Measurements from ENCODE around the gene PRG3. TPM values are rescaled to one million over a fixed set of nuclear protein-coding genes. Genes with fewer than 3 reads are reported as not detected.
A peak's percentile ranks its signal among the peaks of the same experiment; 100 is the strongest.

PRG3 gene
- total RNA-seq, 1 experiment from 2014 or later, result not detected

DNA sequence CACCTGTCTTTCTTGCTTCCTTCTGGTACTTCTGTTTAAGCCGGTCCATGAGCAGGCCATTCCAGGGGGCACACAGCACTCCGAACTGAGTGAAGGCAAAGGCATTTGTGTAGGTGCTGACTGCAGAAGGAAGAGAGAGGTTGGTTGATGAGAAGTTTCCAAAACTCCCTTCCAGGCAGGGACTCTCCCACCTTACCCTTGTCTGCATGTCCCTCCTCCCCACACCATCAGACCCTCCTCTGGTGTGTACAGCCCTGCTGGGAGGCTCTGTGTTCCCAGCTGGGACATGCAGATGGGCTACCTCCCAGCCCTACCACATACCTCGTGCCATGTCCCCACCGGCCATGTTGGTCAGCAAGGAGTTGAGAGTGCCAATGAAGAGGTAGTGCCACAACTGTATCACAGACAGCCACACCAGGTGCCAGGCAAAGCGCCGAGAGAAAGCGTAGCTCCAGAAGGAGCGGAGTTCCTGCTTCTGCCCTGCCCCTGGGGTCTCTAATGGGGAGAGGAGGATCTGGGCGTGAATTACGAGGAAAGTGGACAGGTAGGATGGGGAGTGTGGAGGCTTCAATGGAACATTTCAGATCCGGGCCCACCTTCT is 33.8 kb upstream of the PRG3 start:
- H3K36me3 Mint-ChIP-seq (ENCODE audit: insufficient read depth in 1 of 3, low read depth in 3 of 3), result peaks cover 35 to 65% (median 58%) of the 10 kb centered on the region in 3 experiments
- H2AFZ ChIP-seq (ENCODE audit: low read length), result no peak overlapping the region
- WGBS (ENCODE audit: extremely low coverage, insufficient read length, low lambda C conversion rate), result no CpG with 5 or more reads among the region's 11 CpGs

More for the DNA sequence above, 33.8 kb upstream of the PRG3 start:
- H2BK5ac ChIP-seq (ENCODE audit: insufficient read length, low read length), result no peak overlapping the region
- no peak overlapping the region for H3K9ac ChIP-seq (ENCODE audit: extremely low read depth, insufficient read length, low read length)
- Mint-ChIP-seq H3K4me1 (peaks cover 8 to 14% of the 10 kb centered on the region in 2 experiments), H3K9me3 (no peaks in the 10 kb centered on the region), H3K27me3 (ENCODE audit: low read depth) (no peaks in the 10 kb centered on the region), H3K4me3 (no peak overlapping the region), H3K27ac (peak overlapping the region in 1 of 3 experiments; percentile 1; a peak in 2 of 7 replicates)
- no peaks in the 10 kb centered on the region for H3K9me3 ChIP-seq (ENCODE audit: control insufficient read depth, low read depth, low read length)
- H3K18ac ChIP-seq (ENCODE audit: insufficient read length, low read depth, low read length), result no peak overlapping the region
- H2BK20ac ChIP-seq (ENCODE audit: low read depth, low read length, poor library complexity, severe bottlenecking), result no peak overlapping the region
- H3K4ac ChIP-seq (ENCODE audit: low read depth, low read length), result no peak overlapping the region
- H4K91ac ChIP-seq (ENCODE audit: insufficient read length, low read depth, low read length), result no peak overlapping the region
- no peak overlapping the region for H3K27ac ChIP-seq (ENCODE audit: insufficient read length, low read depth, low read length)
- no peaks in the 10 kb centered on the region for H3K79me2 ChIP-seq (ENCODE audit: insufficient read depth, low read length)
- H3K4me1 ChIP-seq (ENCODE audit: insufficient read depth, low read length), result no peaks in the 10 kb centered on the region; the same call in 1 of the 2 replicates
- no peak overlapping the region for H3K23ac ChIP-seq (ENCODE audit: insufficient read length, low read depth, low read length)
- no peaks in the 10 kb centered on the region for H3K23me2 ChIP-seq (ENCODE audit: insufficient read length, low read depth, low read length, poor library complexity, severe bottlenecking)
- no peak overlapping the region for H2BK12ac ChIP-seq (ENCODE audit: insufficient read length, low read depth, low read length)
- H4K8ac ChIP-seq (replicated peaks; ENCODE audit: insufficient read length, low read depth, low read length), result no peak overlapping the region
- H3K27me3 ChIP-seq (ENCODE audit: insufficient read depth, low read length), result no peaks in the 10 kb centered on the region
- H2AK5ac ChIP-seq (ENCODE audit: insufficient read length, low read length), result no peak overlapping the region
- H4K20me1 ChIP-seq (ENCODE audit: control insufficient read depth, insufficient read depth, insufficient read length), result no peaks in the 10 kb centered on the region
- no peak for DNase-seq
- TF ChIP-seq, protein P1, sequence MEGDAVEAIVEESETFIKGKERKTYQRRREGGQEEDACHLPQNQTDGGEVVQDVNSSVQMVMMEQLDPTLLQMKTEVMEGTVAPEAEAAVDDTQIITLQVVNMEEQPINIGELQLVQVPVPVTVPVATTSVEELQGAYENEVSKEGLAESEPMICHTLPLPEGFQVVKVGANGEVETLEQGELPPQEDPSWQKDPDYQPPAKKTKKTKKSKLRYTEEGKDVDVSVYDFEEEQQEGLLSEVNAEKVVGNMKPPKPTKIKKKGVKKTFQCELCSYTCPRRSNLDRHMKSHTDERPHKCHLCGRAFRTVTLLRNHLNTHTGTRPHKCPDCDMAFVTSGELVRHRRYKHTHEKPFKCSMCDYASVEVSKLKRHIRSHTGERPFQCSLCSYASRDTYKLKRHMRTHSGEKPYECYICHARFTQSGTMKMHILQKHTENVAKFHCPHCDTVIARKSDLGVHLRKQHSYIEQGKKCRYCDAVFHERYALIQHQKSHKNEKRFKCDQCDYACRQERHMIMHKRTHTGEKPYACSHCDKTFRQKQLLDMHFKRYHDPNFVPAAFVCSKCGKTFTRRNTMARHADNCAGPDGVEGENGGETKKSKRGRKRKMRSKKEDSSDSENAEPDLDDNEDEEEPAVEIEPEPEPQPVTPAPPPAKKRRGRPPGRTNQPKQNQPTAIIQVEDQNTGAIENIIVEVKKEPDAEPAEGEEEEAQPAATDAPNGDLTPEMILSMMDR (conservative IDR thresholded peaks at IDR 0.05), result no peak
- H2BK15ac ChIP-seq (ENCODE audit: low read depth, low read length), result no peak overlapping the region
- no peak overlapping the region for H3T11ph ChIP-seq (ENCODE audit: low read length)
- no peak overlapping the region for H2BK120ac ChIP-seq (ENCODE audit: low read depth, low read length, poor library complexity, severe bottlenecking)
- no peaks in the 10 kb centered on the region for H3K79me1 ChIP-seq (ENCODE audit: insufficient read depth, low read depth, low read length, poor library complexity, severe bottlenecking)
- no peak overlapping the region for H3K14ac ChIP-seq (ENCODE audit: insufficient read depth, low read length)
- H4K5ac ChIP-seq (ENCODE audit: insufficient read length, low read depth, low read length), result no peak overlapping the region
- H3K4me2 ChIP-seq (ENCODE audit: insufficient read depth, insufficient read length, low read length), result no peak overlapping the region
- H3K56ac ChIP-seq (ENCODE audit: insufficient read length, low read depth, low read length), result peak overlapping the region; percentile 34

Measured in H9 (cell line).